Measurements from ENCODE around the gene UTP14C. TPM values are rescaled to one million over a fixed set of nuclear protein-coding genes. Genes with fewer than 3 reads are reported as not detected.

The UTP14C gene
- total and polyA plus RNA-seq, 2 of the 13 experiments (the other 11 are each of a cell fraction or from before 2014, with no cell fraction given), result 8.8 to 12.2 TPM

DNA sequence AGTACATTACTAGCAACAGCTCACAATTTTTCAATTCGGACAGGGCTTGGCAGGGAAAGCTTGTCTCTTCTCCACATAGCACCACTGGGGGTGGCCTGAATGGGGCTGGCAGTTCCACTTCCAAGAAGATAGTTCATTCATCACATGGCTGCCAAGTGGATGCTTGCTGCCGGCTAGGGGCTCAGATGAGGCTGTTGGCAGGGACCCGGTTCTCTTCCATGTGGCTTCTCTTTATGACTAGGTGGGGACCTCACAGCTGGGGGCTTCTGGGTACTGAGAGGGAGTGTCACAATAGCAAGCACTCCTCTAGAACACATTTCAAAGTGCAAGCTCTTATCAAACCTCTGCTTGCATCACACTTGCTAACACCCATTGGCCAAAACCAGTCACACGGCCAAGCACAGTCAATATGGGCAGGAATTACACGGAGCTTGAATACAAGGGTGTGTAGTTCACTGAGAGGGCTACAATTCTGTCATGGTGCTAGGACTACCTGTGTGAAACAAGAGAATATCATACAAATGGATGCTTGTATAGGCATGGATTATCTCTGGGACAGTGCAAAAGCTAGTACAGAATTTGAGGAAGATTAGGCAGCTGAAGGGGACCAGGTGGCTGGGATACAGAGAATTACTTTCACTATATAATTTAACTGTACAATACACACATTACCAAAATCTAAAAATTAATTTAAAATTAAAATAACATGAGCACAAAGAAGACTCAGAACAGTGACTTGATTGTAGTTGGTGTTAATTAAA lies 45.5 kb upstream of the UTP14C start:
- Histone ChIP-seq H3K9me3 (ENCODE audit: low read length) (no peaks in the 10 kb centered on the region), H3K36me3 (replicated peaks in 1 of 2; ENCODE audit: control insufficient read depth in 1 of 2, insufficient read depth in 2 of 2, low read length in 2 of 2) (peaks cover 8 to 22% of the 10 kb centered on the region in 2 experiments), H3K4me1 (ENCODE audit: insufficient read depth, low read length) (peaks cover 75% of the 10 kb centered on the region), H3K9ac (ENCODE audit: insufficient read depth, low read depth, low read length) (no peak overlapping the region; the same call in 1 of the 2 replicates), H3K27me3 (ENCODE audit: control insufficient read depth in 1 of 2, insufficient read depth in 2 of 2, low read length in 2 of 2) (no peaks in the 10 kb centered on the region), H3K4me3 (replicated peaks in 1 of 3; ENCODE audit: insufficient read depth in 1 of 3, low read depth in 2 of 3, low read length in 3 of 3) (peak overlapping the region in 1 of 3 experiments; percentile 14; a peak in 1 of 6 replicates), H3K4me2 (ENCODE audit: low read depth, low read length) (peak overlapping the region; percentile 54), H3K27ac (ENCODE audit: extremely low read length, insufficient read depth, low read length) (peak overlapping the region; percentile 55), H4K20me1 (ENCODE audit: insufficient read depth, low read length) (no peaks in the 10 kb centered on the region; the same call in 1 of the 2 replicates), H3K79me2 (ENCODE audit: insufficient read depth, low read length) (peaks cover 96% of the 10 kb centered on the region), H2AFZ (ENCODE audit: low read length) (no peak overlapping the region)
- no TSS peak for BruUV-seq (replicated peaks)
- intact Hi-C loops (cut with micrococcal nuclease; ENCODE audit: unreplicated experiment), result loop anchor here (10.0 kb wide), 1 partner anchor 226 kb away; no protein-coding TSS in a partner anchor
- DNase-seq (ENCODE audit: low spot score), result peak; percentile 90
- peak; percentile 97 for ATAC-seq
- WGBS (ENCODE audit: low lambda C conversion rate), result 50% methylated on average over 3 of the region's 5 CpGs
- ChIA-PET POLR2A (interaction anchor here (0.8 to 2.9 kb wide), 5 partner anchors 12 to 50 kb away, joined by 3 to 25 read pairs (median 4); partner anchors contain the start of genes ALG11 and ATP7B), CTCF (ENCODE audit: low intra/inter-chr PET ratio, low total read pairs) (no interaction called here)
- in situ Hi-C loops (cut with HindIII; ENCODE audit: extremely low pct_ligation_motif_present, low pct_unique_long_range_greater_than_20kb), result no loop called here
- peak; percentile 71 for FAIRE-seq
- TF ChIP-seq SIN3A (IDR thresholded peaks at IDR 0.05; ENCODE audit: borderline replicate concordance, low read depth, low read length) (0 out of 2 replicates have a peak, but pooled peaks have one; percentile 42), SAP130 (CRISPR knock-in tag; IDR thresholded peaks at IDR 0.05; ENCODE audit: low read depth) (peak; percentile 57), ARID3A (IDR thresholded peaks at IDR 0.05; ENCODE audit: low read depth, low read length) (peak; percentile 82), HNF4G (IDR thresholded peaks at IDR 0.05; ENCODE audit: borderline replicate concordance, low read depth, low read length) (peak; percentile 61; the same call in 1 of the 2 replicates), HNF4G (CRISPR knock-in tag; IDR thresholded peaks at IDR 0.05; ENCODE audit: borderline replicate concordance, low read depth) (no peak), ZNF331 (CRISPR knock-in tag; IDR thresholded peaks at IDR 0.05) (0 out of 2 replicates have a peak, but pooled peaks have one; percentile 59), MIER3 (CRISPR knock-in tag; IDR thresholded peaks at IDR 0.05; ENCODE audit: borderline replicate concordance) (peak; percentile 42; the same call in 1 of the 2 replicates), NFYC (CRISPR knock-in tag; IDR thresholded peaks at IDR 0.05) (peak; percentile 87), ZNF878 (CRISPR knock-in tag; IDR thresholded peaks at IDR 0.05) (peak; percentile 58; the same call in 1 of the 2 replicates), HDAC1 (CRISPR knock-in tag; IDR thresholded peaks at IDR 0.05) (peak; percentile 50; the same call in 1 of the 2 replicates), NCOR1 (IDR thresholded peaks at IDR 0.05; ENCODE audit: borderline replicate concordance, low read length) (peak; percentile 75; the same call in 1 of the 2 replicates), SUZ12 (IDR thresholded peaks at IDR 0.05; ENCODE audit: low read depth, low read length) (no peak), ZKSCAN8 (CRISPR knock-in tag; IDR thresholded peaks at IDR 0.05; ENCODE audit: borderline replicate concordance) (no peak), KMT2A (CRISPR knock-in tag; IDR thresholded peaks at IDR 0.05) (no peak), ISL2 (CRISPR knock-in tag; IDR thresholded peaks at IDR 0.05) (0 out of 2 replicates have a peak, but pooled peaks have one; percentile 40), NFE2L1 (CRISPR knock-in tag; IDR thresholded peaks at IDR 0.05; ENCODE audit: borderline replicate concordance) (no peak), RAD51 (IDR thresholded peaks at IDR 0.05; ENCODE audit: borderline replicate concordance) (peak; percentile 63), ZSCAN21 (CRISPR knock-in tag; IDR thresholded peaks at IDR 0.05; ENCODE audit: borderline replicate concordance) (0 out of 2 replicates have a peak, but pooled peaks have one; percentile 30), IRF2 (CRISPR knock-in tag; IDR thresholded peaks at IDR 0.05) (peak; percentile 31; the same call in 1 of the 2 replicates)
- TF ChIP-seq, protein P1, sequence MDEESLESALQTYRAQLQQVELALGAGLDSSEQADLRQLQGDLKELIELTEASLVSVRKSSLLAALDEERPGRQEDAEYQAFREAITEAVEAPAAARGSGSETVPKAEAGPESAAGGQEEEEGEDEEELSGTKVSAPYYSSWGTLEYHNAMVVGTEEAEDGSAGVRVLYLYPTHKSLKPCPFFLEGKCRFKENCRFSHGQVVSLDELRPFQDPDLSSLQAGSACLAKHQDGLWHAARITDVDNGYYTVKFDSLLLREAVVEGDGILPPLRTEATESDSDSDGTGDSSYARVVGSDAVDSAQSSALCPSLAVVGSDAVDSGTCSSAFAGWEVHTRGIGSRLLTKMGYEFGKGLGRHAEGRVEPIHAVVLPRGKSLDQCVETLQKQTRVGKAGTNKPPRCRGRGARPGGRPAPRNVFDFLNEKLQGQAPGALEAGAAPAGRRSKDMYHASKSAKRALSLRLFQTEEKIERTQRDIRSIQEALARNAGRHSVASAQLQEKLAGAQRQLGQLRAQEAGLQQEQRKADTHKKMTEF (CRISPR knock-in tag; IDR thresholded peaks at IDR 0.05), result peak; percentile 35; the same call in 1 of the 2 replicates
- TF ChIP-seq, protein P2, sequence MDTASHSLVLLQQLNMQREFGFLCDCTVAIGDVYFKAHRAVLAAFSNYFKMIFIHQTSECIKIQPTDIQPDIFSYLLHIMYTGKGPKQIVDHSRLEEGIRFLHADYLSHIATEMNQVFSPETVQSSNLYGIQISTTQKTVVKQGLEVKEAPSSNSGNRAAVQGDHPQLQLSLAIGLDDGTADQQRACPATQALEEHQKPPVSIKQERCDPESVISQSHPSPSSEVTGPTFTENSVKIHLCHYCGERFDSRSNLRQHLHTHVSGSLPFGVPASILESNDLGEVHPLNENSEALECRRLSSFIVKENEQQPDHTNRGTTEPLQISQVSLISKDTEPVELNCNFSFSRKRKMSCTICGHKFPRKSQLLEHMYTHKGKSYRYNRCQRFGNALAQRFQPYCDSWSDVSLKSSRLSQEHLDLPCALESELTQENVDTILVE (CRISPR knock-in tag; IDR thresholded peaks at IDR 0.05), result 0 out of 2 replicates have a peak, but pooled peaks have one; percentile 37
